Stimulated activated CD8-positive, alpha-beta memory T cell treated with anti-CD3 and anti-CD28 coated beads, Interleukin-4, amount 100 ng/mL, for 24 hours (primary cell): ENCODE results near the gene HOXD3.
A peak's percentile ranks its signal among the peaks of the same experiment; 100 is the strongest.

Experiments
- DNase-seq: peaks from one replicate; pipeline ENCODE4 v3.0.0-alpha.2; 2020; ENCODE audit warnings: low read depth

The HOXD3 gene

GRCh38 chr2:176121190-176122051 lies 35.7 kb upstream of the HOXD3 start:
- DNase-seq: no peak

GRCh38 chr2:176122052-176122682 lies 34.9 kb upstream of the HOXD3 start:
- DNase-seq: no peak

GRCh38 chr2:176122683-176123410 lies 34.3 kb upstream of the HOXD3 start, which contains the start of gene HOXD9:
Gene HOXD9, plus strand, starts transcription at chr2:176122719. Its CDS starts 50 bp downstream, at chr2:176122769.
- no peak for DNase-seq

- no peak for DNase-seq
Observed at GRCh38 chr2:176123411-176124109, 33.5 kb upstream of the HOXD3 start.

GRCh38 chr2:176124110-176124946 lies 32.8 kb upstream of the HOXD3 start:
- DNase-seq: no peak

- DNase-seq: no peak
Observed at GRCh38 chr2:176124947-176125771, 31.9 kb upstream of the HOXD3 start.

GRCh38 chr2:176125772-176126054 lies 31.4 kb upstream of the HOXD3 start:
- no peak for DNase-seq

- DNase-seq: peak; percentile 49
Observed at GRCh38 chr2:176126929-176127773, 30.0 kb upstream of the HOXD3 start.

GRCh38 chr2:176127774-176128072 lies 29.4 kb upstream of the HOXD3 start:
- DNase-seq: no peak

DNA sequence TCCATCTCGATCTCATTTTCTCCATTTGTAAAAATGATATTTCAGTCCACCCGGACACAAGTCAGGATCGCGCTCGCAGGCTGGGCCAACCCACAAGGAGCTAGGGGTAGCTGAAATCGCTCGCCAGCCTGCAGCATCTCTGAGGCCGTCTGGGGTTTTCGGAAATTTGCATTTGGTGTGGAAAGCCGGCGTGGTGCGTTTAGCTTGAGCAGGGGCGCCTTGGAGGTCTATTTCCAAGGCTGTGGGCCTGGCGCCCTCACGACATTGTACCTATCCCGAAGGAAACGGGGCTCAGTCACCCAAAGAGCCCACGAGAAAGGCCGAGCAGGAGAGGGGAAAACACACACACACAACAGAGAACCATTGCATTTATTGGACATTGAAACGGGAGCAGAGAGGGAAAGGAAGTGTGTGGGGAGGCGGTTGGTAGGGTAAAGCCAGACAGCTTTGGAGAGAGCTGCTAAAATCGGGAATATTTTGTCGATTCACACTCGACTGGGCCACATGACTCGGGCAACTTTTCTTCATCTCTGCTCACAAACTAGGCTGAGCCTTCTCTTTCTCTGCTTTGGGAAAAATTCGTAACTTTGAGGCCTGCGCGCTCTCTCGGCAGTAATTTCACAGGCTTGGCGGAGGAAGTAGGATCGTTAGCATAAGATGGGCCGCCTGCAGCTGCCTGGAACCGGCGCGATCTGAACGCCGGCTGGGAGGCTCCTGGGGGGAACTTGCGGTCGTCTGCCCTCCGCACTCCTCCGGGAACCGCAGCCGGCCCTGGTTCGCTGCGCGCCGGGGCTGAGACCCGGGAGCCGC lies 28.7 kb upstream of the HOXD3 start:
- DNase-seq: no peak

DNA sequence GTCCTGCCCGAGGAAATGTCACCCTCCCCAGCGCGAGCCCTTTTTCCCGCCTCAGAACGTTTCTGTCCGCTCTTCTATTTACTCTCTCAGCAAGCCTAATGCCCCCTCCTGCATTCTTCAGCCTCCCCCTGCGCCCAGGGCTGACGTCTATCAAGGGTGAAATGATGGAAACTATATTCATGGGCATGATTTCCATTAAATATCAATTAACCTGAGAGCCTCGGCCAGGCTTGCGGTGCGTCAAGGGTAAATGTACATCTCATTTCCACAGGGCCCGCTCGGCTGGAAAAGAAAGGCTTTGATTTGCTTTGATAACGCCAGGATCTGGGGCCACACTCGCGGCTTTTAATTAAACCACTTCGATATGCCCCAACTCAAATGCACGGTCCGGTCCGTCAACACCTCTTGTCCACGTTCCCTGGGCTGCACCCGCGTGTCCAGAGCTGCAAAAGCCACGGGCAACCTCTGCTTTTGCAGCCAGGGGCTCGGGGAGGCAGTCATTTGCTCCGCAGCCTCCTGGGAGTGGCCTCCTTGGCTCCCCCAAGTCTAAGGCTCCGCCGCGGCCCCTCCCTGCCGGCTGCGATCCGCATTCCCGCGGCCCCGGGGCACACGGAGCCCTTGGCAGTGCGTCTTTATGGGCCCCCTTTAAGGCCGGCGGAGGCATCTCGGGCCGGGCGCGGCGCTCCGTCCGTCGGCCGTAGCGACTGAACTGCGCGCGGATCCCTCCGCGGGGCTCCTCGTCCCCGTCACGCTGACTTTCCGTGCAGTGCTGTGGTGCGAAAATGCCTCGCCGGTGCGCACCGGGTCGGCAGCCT lies 27.9 kb upstream of the HOXD3 start, which contains the start of gene HOXD8:
HOXD8 (plus strand) TSS at position 724 of the 815 bp plus-strand sequence. CDS start 662 bp downstream, outside the sequence.
- DNase-seq: no peak

DNA sequence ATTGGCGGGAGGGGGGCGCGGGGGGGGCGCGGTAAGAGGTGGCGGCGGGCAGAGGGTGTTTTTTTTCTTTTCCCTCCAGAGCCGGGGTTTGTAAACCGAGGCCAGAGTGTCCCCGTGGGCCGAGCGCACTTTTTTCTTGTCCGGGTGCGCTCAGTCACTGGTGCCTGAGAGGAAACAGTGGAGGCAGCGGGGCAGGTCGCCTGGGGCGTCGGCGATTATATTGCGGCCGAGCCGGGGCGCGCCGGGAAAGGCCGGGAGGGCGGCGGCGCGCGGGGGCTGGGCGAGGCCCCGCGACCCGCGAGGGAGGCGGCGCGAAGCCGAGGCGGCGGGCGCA lies 27.3 kb upstream of the HOXD3 start:
- no peak for DNase-seq

DNA sequence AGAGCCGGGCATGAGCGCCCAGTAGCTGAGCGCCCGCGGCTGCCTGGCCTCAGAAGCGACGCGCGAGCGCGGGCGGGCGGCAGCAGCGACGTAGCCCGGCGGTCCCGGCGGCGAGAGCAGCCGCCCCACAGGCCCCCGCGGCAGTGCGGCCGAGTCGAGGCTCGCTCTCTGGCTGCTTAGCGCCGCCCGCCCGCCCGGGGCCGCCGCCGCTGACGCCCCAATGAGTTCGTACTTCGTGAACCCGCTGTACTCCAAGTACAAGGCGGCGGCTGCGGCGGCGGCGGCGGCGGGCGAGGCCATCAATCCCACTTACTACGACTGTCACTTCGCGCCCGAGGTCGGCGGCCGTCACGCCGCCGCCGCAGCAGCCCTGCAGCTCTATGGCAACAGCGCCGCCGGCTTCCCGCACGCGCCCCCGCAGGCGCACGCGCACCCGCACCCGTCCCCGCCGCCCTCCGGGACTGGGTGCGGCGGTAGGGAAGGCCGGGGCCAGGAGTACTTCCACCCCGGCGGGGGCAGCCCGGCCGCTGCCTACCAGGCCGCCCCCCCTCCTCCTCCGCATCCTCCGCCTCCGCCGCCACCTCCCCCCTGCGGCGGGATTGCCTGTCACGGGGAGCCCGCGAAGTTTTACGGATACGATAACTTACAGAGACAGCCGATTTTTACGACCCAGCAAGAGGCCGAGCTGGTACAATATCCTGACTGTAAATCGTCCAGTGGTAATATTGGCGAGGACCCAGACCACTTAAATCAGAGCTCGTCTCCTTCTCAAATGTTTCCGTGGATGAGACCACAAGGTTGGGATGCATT lies 26.8 kb upstream of the HOXD3 start:
- DNase-seq: no peak

DNA sequence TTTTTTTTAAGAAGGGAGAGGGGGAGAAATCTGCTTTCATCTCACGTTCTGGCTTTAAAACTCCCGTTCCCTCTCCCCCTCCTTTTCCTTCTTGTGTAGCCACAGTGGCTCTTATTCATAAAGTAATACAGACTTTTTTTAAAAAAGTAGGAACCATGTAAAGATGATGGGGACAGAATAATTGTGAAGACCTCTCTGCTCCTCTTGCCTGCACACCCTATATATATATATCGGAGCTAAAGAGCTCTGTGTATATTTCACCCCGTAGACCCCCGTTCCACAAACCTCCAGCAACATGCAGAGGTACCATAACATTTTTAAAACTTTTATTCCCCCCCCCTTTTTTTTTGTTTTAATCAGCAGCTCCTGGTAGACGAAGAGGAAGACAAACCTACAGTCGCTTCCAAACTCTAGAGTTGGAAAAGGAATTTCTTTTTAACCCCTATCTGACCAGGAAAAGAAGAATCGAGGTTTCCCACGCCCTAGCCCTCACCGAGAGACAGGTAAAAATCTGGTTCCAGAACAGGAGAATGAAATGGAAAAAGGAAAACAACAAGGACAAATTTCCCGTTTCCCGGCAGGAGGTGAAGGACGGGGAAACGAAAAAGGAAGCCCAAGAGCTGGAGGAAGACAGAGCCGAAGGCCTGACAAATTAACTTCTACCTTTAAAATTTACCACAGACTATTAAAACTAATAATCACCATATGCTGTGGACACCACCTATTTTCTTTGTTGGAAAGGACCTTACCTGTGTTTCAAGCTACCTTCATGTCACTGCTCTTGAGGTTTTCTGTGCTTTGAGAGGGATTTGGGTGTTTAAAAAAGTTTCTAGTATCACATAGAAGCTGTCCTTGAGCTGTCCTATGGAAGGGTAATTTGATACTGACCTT lies 25.9 kb upstream of the HOXD3 start:
- DNase-seq: no peak

- no peak for DNase-seq
Observed at GRCh38 chr2:176131848-176132158, 25.3 kb upstream of the HOXD3 start.
